Activated CD4-positive, alpha-beta T cell treated with anti-CD3 and anti-CD28 coated beads, Interleukin-2, amount 10 ng/mL, durations not matched to agents 7 days and 5 days (primary cell): ENCODE results near the gene LRIG1. TPM values are rescaled to one million over a fixed set of nuclear protein-coding genes. Genes with fewer than 3 reads are reported as not detected.

Source experiments
- CTCF ChIA-PET: fragments of 350-600 bp; sonication (Branson Sonifier 250); formaldehyde crosslinking; loops from one replicate; lab custom pipeline; 2021; ENCODE audit warnings: antibody characterized with exemption; lab: Charles Lee
- POLR2A ChIA-PET: fragments of 350-600 bp; sonication (Branson Sonifier 250); formaldehyde crosslinking; loops from one replicate; lab custom pipeline; 2021; ENCODE audit warnings: antibody characterized with exemption; lab: Charles Lee
- DNase-seq: peaks from one replicate; pipeline ENCODE4 v3.0.0-alpha.2; 2020
- H3K27ac Mint-ChIP-seq: one replicate; pipeline ENCODE4 v1.8.0; 2021; ENCODE audit warnings: mild to moderate bottlenecking, moderate library complexity, mixed read lengths
- H3K27me3 Mint-ChIP-seq: one replicate; pipeline ENCODE4 v1.8.0; 2021; ENCODE audit warnings: mixed read lengths
- H3K36me3 Mint-ChIP-seq: one replicate; pipeline ENCODE4 v1.8.0; 2021; ENCODE audit warnings: low read depth, mixed read lengths
- H3K4me1 Mint-ChIP-seq: one replicate; pipeline ENCODE4 v1.8.0; 2021; ENCODE audit warnings: mixed read lengths
- H3K4me3 Mint-ChIP-seq: one replicate; pipeline ENCODE4 v1.8.0; 2021; ENCODE audit warnings: mild to moderate bottlenecking, moderate library complexity, mixed read lengths
- H3K9me3 Mint-ChIP-seq: one replicate; pipeline ENCODE4 v1.8.0; 2021; ENCODE audit warnings: mixed read lengths
- total RNA-seq, 2 experiments: library from RNA; stranded (reverse); gene quantifications; one replicate each; pipeline ENCODE4 v1.2.3, GENCODE V29; 2021

Gene LRIG1
- total RNA-seq, 2 experiments from 2014 or later, result 26.1 to 26.4 TPM

- DNase-seq, result no peak
- CTCF ChIA-PET, result interaction anchor here (0.5 to 3.4 kb wide), 6 partner anchors 9 to 83 kb away, joined by 3 to 19 read pairs (median 5); no protein-coding TSS in a partner anchor
- Mint-ChIP-seq H3K9me3 (no peaks in the 10 kb centered on the region), H3K4me3 (peak overlapping the region; percentile 56), H3K4me1 (peaks cover 51% of the 10 kb centered on the region), H3K27ac (peak overlapping the region; percentile 89), H3K27me3 (no peaks in the 10 kb centered on the region), H3K36me3 (peaks cover 14% of the 10 kb centered on the region)
- POLR2A ChIA-PET, result interaction anchor here (1.3 kb wide), 1 partner anchor 9 kb away, joined by 4 read pairs; no protein-coding TSS in a partner anchor
Observed at GRCh38 chr3:66473181-66473580, 27.6 kb downstream of the LRIG1 start.

- H3K27ac Mint-ChIP-seq, result peak overlapping the region; percentile 89
- POLR2A ChIA-PET, result interaction anchor here (1.3 kb wide), 1 partner anchor 9 kb away, joined by 4 read pairs; no protein-coding TSS in a partner anchor
- peak; percentile 38 for DNase-seq
Observed at GRCh38 chr3:66472313-66473134, 28.3 kb downstream of the LRIG1 start.

GRCh38 chr3:66470956-66471686, 29.7 kb downstream of the LRIG1 start:
- H3K27me3 Mint-ChIP-seq, result no peaks in the 10 kb centered on the region
- H3K27ac Mint-ChIP-seq, result no peak overlapping the region
- no peaks in the 10 kb centered on the region for H3K9me3 Mint-ChIP-seq
- no peak for DNase-seq
- POLR2A ChIA-PET, result no interaction called here
- CTCF ChIA-PET, result interaction anchor here (1.0 to 4.4 kb wide), 7 partner anchors 8 to 23 kb away, joined by 3 to 25 read pairs (median 6); no protein-coding TSS in a partner anchor
- H3K4me3 Mint-ChIP-seq, result no peak overlapping the region
- peaks cover 14% of the 10 kb centered on the region for H3K36me3 Mint-ChIP-seq
- peaks cover 59% of the 10 kb centered on the region for H3K4me1 Mint-ChIP-seq

More at GRCh38 chr3:66472313-66473134, 28.3 kb downstream of the LRIG1 start:
- Mint-ChIP-seq H3K9me3 (no peaks in the 10 kb centered on the region), H3K36me3 (peaks cover 14% of the 10 kb centered on the region), H3K4me1 (peaks cover 57% of the 10 kb centered on the region), H3K4me3 (peak overlapping the region; percentile 56), H3K27me3 (no peaks in the 10 kb centered on the region)
- CTCF ChIA-PET, result interaction anchor here (1.0 to 4.4 kb wide), 7 partner anchors 9 to 23 kb away, joined by 3 to 25 read pairs (median 5); no protein-coding TSS in a partner anchor

- no peaks in the 10 kb centered on the region for H3K9me3 Mint-ChIP-seq
- H3K27ac Mint-ChIP-seq, result no peak overlapping the region
- H3K4me3 Mint-ChIP-seq, result no peak overlapping the region
- peaks cover 61% of the 10 kb centered on the region for H3K4me1 Mint-ChIP-seq
- peaks cover 14% of the 10 kb centered on the region for H3K36me3 Mint-ChIP-seq
- no peaks in the 10 kb centered on the region for H3K27me3 Mint-ChIP-seq
- no peak for DNase-seq
- CTCF ChIA-PET, result interaction anchor here (0.7 to 4.4 kb wide), 6 partner anchors 8 to 265 kb away, joined by 3 to 25 read pairs (median 5); partner anchors contain the start of gene LRIG1
- POLR2A ChIA-PET, result no interaction called here
Observed at GRCh38 chr3:66470285-66470684, 30.5 kb downstream of the LRIG1 start.

GRCh38 chr3:66469220-66469640, 31.6 kb downstream of the LRIG1 start:
- H3K27me3 Mint-ChIP-seq, result no peaks in the 10 kb centered on the region
- H3K4me1 Mint-ChIP-seq, result peaks cover 60% of the 10 kb centered on the region
- H3K4me3 Mint-ChIP-seq, result no peak overlapping the region
- H3K9me3 Mint-ChIP-seq, result no peaks in the 10 kb centered on the region
- ChIA-PET CTCF (interaction anchor here (1.2 to 4.4 kb wide), 5 partner anchors 9 to 31 kb away, joined by 3 to 25 read pairs (median 5); partner anchors contain the start of gene LRIG1), POLR2A (no interaction called here)
- DNase-seq, result no peak
- peaks cover 14% of the 10 kb centered on the region for H3K36me3 Mint-ChIP-seq
- peak overlapping the region; percentile 66 for H3K27ac Mint-ChIP-seq

GRCh38 chr3:66467996-66468735, 32.7 kb downstream of the LRIG1 start:
- CTCF ChIA-PET, result interaction anchor here (1.2 to 4.4 kb wide), 4 partner anchors 10 to 61 kb away, joined by 5 to 25 read pairs (median 5); no protein-coding TSS in a partner anchor
- no peaks in the 10 kb centered on the region for H3K27me3 Mint-ChIP-seq
- H3K36me3 Mint-ChIP-seq, result peaks cover 14% of the 10 kb centered on the region
- H3K4me1 Mint-ChIP-seq, result peaks cover 52% of the 10 kb centered on the region
- H3K27ac Mint-ChIP-seq, result peak overlapping the region; percentile 13
- POLR2A ChIA-PET, result no interaction called here
- DNase-seq, result no peak
- no peaks in the 10 kb centered on the region for H3K9me3 Mint-ChIP-seq
- no peak overlapping the region for H3K4me3 Mint-ChIP-seq

- Mint-ChIP-seq H3K4me1 (peaks cover 40% of the 10 kb centered on the region), H3K27ac (no peak overlapping the region), H3K4me3 (no peak overlapping the region), H3K27me3 (no peaks in the 10 kb centered on the region), H3K36me3 (peaks cover 20% of the 10 kb centered on the region), H3K9me3 (no peaks in the 10 kb centered on the region)
- CTCF ChIA-PET, result interaction anchor here (1.8 kb wide), 1 partner anchor 60 kb away, joined by 5 read pairs; no protein-coding TSS in a partner anchor
- no peak for DNase-seq
- POLR2A ChIA-PET, result no interaction called here
Observed at GRCh38 chr3:66466606-66467270, 34.1 kb downstream of the LRIG1 start.

GRCh38 chr3:66465587-66465986, 35.2 kb downstream of the LRIG1 start:
- H3K4me1 Mint-ChIP-seq, result peaks cover 36% of the 10 kb centered on the region
- no peak overlapping the region for H3K27ac Mint-ChIP-seq
- ChIA-PET CTCF (interaction anchor here (1.1 kb wide), 1 partner anchor 18 kb away, joined by 3 read pairs; no protein-coding TSS in a partner anchor), POLR2A (no interaction called here)
- no peaks in the 10 kb centered on the region for H3K9me3 Mint-ChIP-seq
- H3K27me3 Mint-ChIP-seq, result no peaks in the 10 kb centered on the region
- no peak for DNase-seq
- peaks cover 24% of the 10 kb centered on the region for H3K36me3 Mint-ChIP-seq
- no peak overlapping the region for H3K4me3 Mint-ChIP-seq

GRCh38 chr3:66465034-66465433, 35.8 kb downstream of the LRIG1 start:
- H3K9me3 Mint-ChIP-seq, result no peaks in the 10 kb centered on the region
- ChIA-PET CTCF (interaction anchor here (0.6 to 1.1 kb wide), 4 partner anchors 18 to 515 kb away, joined by 3 to 6 read pairs (median 5); no protein-coding TSS in a partner anchor), POLR2A (no interaction called here)
- DNase-seq, result no peak
- no peak overlapping the region for H3K27ac Mint-ChIP-seq
- H3K4me1 Mint-ChIP-seq, result peaks cover 37% of the 10 kb centered on the region
- H3K4me3 Mint-ChIP-seq, result no peak overlapping the region
- H3K27me3 Mint-ChIP-seq, result no peaks in the 10 kb centered on the region
- peaks cover 26% of the 10 kb centered on the region for H3K36me3 Mint-ChIP-seq

- H3K4me1 Mint-ChIP-seq, result peaks cover 32% of the 10 kb centered on the region
- no peaks in the 10 kb centered on the region for H3K9me3 Mint-ChIP-seq
- H3K27ac Mint-ChIP-seq, result no peak overlapping the region
- ChIA-PET POLR2A (no interaction called here), CTCF (interaction anchor here (0.6 to 1.8 kb wide), 4 partner anchors 9 to 516 kb away, joined by 5 to 6 read pairs (median 5); no protein-coding TSS in a partner anchor)
- H3K36me3 Mint-ChIP-seq, result peaks cover 27% of the 10 kb centered on the region
- no peak overlapping the region for H3K4me3 Mint-ChIP-seq
- no peaks in the 10 kb centered on the region for H3K27me3 Mint-ChIP-seq
- DNase-seq, result no peak
Observed at GRCh38 chr3:66464512-66464894, 36.3 kb downstream of the LRIG1 start.

GRCh38 chr3:66463730-66464511, 36.9 kb downstream of the LRIG1 start:
- H3K4me1 Mint-ChIP-seq, result peaks cover 26% of the 10 kb centered on the region
- peaks cover 26% of the 10 kb centered on the region for H3K36me3 Mint-ChIP-seq
- H3K27me3 Mint-ChIP-seq, result no peaks in the 10 kb centered on the region
- CTCF ChIA-PET, result interaction anchor here (0.6 to 1.8 kb wide), 4 partner anchors 8 to 516 kb away, joined by 3 to 6 read pairs (median 5); no protein-coding TSS in a partner anchor
- H3K27ac Mint-ChIP-seq, result no peak overlapping the region
- H3K9me3 Mint-ChIP-seq, result no peaks in the 10 kb centered on the region
- POLR2A ChIA-PET, result no interaction called here
- H3K4me3 Mint-ChIP-seq, result no peak overlapping the region
- no peak for DNase-seq
